HepG2 (cell line): ENCODE measurements around the gene LRIG1. TPM values are rescaled to one million over a fixed set of nuclear protein-coding genes. Genes with fewer than 3 reads are reported as not detected.

ENCODE experiments used
- DR1 ChIP-seq: sonication (generic); formaldehyde crosslinking; IDR thresholded peaks from 2 replicates; pipeline ENCODE4 v1.8.0; 2021; ENCODE audit warnings: mild to moderate bottlenecking, missing genetic modification reagents, inconsistent platforms
- FOXK1 ChIP-seq: sonication (generic); formaldehyde crosslinking; IDR thresholded peaks from 2 replicates; pipeline ENCODE4 v1.4.0; 2020; ENCODE audit warnings: low read depth, missing genetic modification reagents, borderline replicate concordance
- MIXL1 ChIP-seq: IDR thresholded peaks from 2 replicates; pipeline ENCODE4 v1.6.1; 2016
- PHF20 ChIP-seq: sonication (generic); formaldehyde crosslinking; IDR thresholded peaks from 2 replicates; pipeline ENCODE4 v1.5.0; 2020; ENCODE audit warnings: mild to moderate bottlenecking, missing genetic modification reagents
- PHF8 ChIP-seq: sonication (generic); formaldehyde crosslinking; IDR thresholded peaks from 2 replicates; pipeline ENCODE4 v1.5.0; 2020; ENCODE audit warnings: missing genetic modification reagents
- REL ChIP-seq: sonication (generic); formaldehyde crosslinking; conservative IDR thresholded peaks from 2 replicates; pipeline ENCODE4 v1.8.0; 2022; ENCODE audit warnings: mild to moderate bottlenecking, missing genetic modification reagents, moderate library complexity
- TARDBP ChIP-seq: sonication (generic); formaldehyde crosslinking; IDR thresholded peaks from 2 replicates; pipeline ENCODE4 v1.8.0; 2022; ENCODE audit warnings: mild to moderate bottlenecking, missing genetic modification reagents
- ZNF24 ChIP-seq: fragments of 450-650 bp; IDR thresholded peaks from 2 replicates; pipeline ENCODE4 v1.6.1; 2017; ENCODE audit warnings: antibody characterized with exemption, mild to moderate bottlenecking
- ZNF432 ChIP-seq: sonication (generic); formaldehyde crosslinking; IDR thresholded peaks from 2 replicates; pipeline ENCODE4 v1.5.0; 2020; ENCODE audit warnings: missing genetic modification reagents, mild to moderate bottlenecking, borderline replicate concordance
- ZNF549 ChIP-seq: sonication (generic); formaldehyde crosslinking; IDR thresholded peaks from 2 replicates; pipeline ENCODE4 v1.5.0; 2020; ENCODE audit warnings: missing genetic modification reagents
- ZNF614 ChIP-seq: IDR thresholded peaks from 2 replicates; pipeline ENCODE4 v1.6.1; 2018; ENCODE audit warnings: missing biosample characterization, missing genetic modification reagents, inconsistent platforms, borderline replicate concordance
- ZNF772 ChIP-seq: sonication (generic); formaldehyde crosslinking; IDR thresholded peaks from 2 replicates; pipeline ENCODE4 v1.5.0; 2020; ENCODE audit warnings: mild to moderate bottlenecking, missing genetic modification reagents
- ZNF878 ChIP-seq: sonication (generic); formaldehyde crosslinking; IDR thresholded peaks from 2 replicates; pipeline ENCODE4 v1.8.1; 2023; ENCODE audit warnings: mild to moderate bottlenecking, missing genetic modification reagents, moderate library complexity
- polyA plus RNA-seq, 8 experiments: library from polyadenylated mRNA; depleted of rRNA in 3 of 8; stranded (reverse) in 7 of 8; unstranded in 1 of 8; fragments of >200 nt; fragmentation: Illumina TruSeq in 4 of 8; extraction: Trizol in 4 of 8; gene quantifications; 2 replicates each; pipeline versions ENCODE4 v1.2.1 to v1.2.3, GENCODE V29; 2011 to 2016; ENCODE audit warnings: low read depth in 4 of 8, missing spikeins in 1 of 8, mixed read lengths in 1 of 8; ENCODE audit not compliant: insufficient read depth in 1 of 8
- total RNA-seq, 5 experiments: library from RNA; depleted of rRNA; stranded (reverse); fragments of >200 nt; fragmentation: Illumina TruSeq; extraction: Trizol; gene quantifications; 2 replicates each; pipeline ENCODE4 v1.2.3, GENCODE V29; 2016; ENCODE audit warnings: low read depth in 1 of 5
- TF ChIP-seq, protein P1 (sequence below): sonication (generic); formaldehyde crosslinking; IDR thresholded peaks from 2 replicates; pipeline ENCODE4 v1.4.0; 2020; ENCODE audit warnings: missing genetic modification reagents, low read depth, mild to moderate bottlenecking, borderline replicate concordance
- TF ChIP-seq, protein P2 (sequence below): fragments of 450-650 bp; IDR thresholded peaks from 2 replicates; pipeline ENCODE4 v1.6.1; 2016
- TF ChIP-seq, protein P3 (sequence below): sonication (generic); formaldehyde crosslinking; IDR thresholded peaks from 2 replicates; pipeline ENCODE4 v1.4.0; 2020; ENCODE audit warnings: missing genetic modification reagents
- TF ChIP-seq, protein P4 (sequence below): sonication (generic); formaldehyde crosslinking; IDR thresholded peaks from 2 replicates; pipeline ENCODE4 v1.8.0; 2022; ENCODE audit warnings: mild to moderate bottlenecking, missing genetic modification reagents, borderline replicate concordance
- TF ChIP-seq, protein P5 (sequence below): sonication (generic); formaldehyde crosslinking; IDR thresholded peaks from 2 replicates; pipeline ENCODE4 v1.5.1; 2020; ENCODE audit warnings: mild to moderate bottlenecking, missing genetic modification reagents, borderline replicate concordance

LRIG1 gene
- total and polyA plus RNA-seq, 2 of the 13 experiments (the other 11 are each of a cell fraction or from before 2014, with no cell fraction given): 17.8 to 24.8 TPM

DNA sequence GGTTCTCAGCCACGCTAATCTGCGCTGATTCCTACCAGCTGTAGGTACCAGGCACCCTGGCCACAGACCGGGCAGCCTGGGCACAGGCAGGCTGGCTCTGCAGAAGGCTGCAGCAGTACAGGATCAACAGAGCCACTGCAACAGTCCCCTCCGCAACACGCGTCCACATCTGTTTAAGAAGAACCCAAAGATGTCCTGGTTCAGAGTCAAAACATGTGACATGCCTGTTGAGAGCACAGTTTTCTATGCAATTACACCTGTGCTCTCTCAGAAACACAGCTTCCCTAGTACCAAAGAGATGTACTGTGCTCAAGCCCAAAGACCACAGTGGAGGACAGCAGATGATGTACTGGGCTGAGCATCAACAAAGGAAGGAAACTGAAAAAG, 18.8 kb downstream of the LRIG1 start (continued):
- no peak for TF ChIP-seq ZNF614 (CRISPR knock-in tag)
- TF ChIP-seq, protein P1, sequence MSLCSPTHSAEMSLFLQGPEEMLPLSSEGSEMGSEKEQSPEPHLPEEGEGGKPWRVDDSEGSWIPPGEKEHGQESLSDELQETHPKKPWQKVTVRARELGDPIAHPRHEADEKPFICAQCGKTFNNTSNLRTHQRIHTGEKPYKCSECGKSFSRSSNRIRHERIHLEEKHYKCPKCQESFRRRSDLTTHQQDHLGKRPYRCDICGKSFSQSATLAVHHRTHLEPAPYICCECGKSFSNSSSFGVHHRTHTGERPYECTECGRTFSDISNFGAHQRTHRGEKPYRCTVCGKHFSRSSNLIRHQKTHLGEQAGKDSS (CRISPR knock-in tag): 0 out of 2 replicates have a peak, but pooled peaks have one; percentile 45
- no peak for TF ChIP-seq DR1 (CRISPR knock-in tag)
- no peak for TF ChIP-seq REL
- TF ChIP-seq FOXK1 (CRISPR knock-in tag): 0 out of 2 replicates have a peak, but pooled peaks have one; percentile 1
- TF ChIP-seq ZNF432 (CRISPR knock-in tag): no peak
- TF ChIP-seq, protein P2, sequence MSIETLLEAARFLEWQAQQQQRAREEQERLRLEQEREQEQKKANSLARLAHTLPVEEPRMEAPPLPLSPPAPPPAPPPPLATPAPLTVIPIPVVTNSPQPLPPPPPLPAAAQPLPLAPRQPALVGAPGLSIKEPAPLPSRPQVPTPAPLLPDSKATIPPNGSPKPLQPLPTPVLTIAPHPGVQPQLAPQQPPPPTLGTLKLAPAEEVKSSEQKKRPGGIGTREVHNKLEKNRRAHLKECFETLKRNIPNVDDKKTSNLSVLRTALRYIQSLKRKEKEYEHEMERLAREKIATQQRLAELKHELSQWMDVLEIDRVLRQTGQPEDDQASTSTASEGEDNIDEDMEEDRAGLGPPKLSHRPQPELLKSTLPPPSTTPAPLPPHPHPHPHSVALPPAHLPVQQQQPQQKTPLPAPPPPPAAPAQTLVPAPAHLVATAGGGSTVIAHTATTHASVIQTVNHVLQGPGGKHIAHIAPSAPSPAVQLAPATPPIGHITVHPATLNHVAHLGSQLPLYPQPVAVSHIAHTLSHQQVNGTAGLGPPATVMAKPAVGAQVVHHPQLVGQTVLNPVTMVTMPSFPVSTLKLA: no peak
- no peak for TF ChIP-seq ZNF772 (CRISPR knock-in tag)
- TF ChIP-seq PHF8: no peak
- TF ChIP-seq ZNF878 (CRISPR knock-in tag): no peak
- TF ChIP-seq, protein P3, sequence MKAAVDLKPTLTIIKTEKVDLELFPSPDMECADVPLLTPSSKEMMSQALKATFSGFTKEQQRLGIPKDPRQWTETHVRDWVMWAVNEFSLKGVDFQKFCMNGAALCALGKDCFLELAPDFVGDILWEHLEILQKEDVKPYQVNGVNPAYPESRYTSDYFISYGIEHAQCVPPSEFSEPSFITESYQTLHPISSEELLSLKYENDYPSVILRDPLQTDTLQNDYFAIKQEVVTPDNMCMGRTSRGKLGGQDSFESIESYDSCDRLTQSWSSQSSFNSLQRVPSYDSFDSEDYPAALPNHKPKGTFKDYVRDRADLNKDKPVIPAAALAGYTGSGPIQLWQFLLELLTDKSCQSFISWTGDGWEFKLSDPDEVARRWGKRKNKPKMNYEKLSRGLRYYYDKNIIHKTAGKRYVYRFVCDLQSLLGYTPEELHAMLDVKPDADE (CRISPR knock-in tag): no peak
- TF ChIP-seq TARDBP (CRISPR knock-in tag): no peak
- TF ChIP-seq, protein P4, sequence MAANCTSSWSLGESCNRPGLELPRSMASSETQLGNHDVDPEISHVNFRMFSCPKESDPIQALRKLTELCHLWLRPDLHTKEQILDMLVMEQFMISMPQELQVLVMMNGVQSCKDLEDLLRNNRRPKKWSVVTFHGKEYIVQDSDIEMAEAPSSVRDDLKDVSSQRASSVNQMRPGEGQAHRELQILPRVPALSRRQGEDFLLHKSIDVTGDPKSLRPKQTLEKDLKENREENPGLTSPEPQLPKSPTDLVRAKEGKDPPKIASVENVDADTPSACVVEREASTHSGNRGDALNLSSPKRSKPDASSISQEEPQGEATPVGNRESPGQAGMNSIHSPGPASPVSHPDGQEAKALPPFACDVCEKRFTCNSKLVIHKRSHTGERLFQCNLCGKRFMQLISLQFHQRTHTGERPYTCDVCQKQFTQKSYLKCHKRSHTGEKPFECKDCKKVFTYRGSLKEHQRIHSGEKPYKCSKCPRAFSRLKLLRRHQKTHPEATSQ (CRISPR knock-in tag): no peak
- TF ChIP-seq MIXL1: 0 out of 2 replicates have a peak, but pooled peaks have one; percentile 13
- TF ChIP-seq ZNF549: no peak
- TF ChIP-seq, protein P5, sequence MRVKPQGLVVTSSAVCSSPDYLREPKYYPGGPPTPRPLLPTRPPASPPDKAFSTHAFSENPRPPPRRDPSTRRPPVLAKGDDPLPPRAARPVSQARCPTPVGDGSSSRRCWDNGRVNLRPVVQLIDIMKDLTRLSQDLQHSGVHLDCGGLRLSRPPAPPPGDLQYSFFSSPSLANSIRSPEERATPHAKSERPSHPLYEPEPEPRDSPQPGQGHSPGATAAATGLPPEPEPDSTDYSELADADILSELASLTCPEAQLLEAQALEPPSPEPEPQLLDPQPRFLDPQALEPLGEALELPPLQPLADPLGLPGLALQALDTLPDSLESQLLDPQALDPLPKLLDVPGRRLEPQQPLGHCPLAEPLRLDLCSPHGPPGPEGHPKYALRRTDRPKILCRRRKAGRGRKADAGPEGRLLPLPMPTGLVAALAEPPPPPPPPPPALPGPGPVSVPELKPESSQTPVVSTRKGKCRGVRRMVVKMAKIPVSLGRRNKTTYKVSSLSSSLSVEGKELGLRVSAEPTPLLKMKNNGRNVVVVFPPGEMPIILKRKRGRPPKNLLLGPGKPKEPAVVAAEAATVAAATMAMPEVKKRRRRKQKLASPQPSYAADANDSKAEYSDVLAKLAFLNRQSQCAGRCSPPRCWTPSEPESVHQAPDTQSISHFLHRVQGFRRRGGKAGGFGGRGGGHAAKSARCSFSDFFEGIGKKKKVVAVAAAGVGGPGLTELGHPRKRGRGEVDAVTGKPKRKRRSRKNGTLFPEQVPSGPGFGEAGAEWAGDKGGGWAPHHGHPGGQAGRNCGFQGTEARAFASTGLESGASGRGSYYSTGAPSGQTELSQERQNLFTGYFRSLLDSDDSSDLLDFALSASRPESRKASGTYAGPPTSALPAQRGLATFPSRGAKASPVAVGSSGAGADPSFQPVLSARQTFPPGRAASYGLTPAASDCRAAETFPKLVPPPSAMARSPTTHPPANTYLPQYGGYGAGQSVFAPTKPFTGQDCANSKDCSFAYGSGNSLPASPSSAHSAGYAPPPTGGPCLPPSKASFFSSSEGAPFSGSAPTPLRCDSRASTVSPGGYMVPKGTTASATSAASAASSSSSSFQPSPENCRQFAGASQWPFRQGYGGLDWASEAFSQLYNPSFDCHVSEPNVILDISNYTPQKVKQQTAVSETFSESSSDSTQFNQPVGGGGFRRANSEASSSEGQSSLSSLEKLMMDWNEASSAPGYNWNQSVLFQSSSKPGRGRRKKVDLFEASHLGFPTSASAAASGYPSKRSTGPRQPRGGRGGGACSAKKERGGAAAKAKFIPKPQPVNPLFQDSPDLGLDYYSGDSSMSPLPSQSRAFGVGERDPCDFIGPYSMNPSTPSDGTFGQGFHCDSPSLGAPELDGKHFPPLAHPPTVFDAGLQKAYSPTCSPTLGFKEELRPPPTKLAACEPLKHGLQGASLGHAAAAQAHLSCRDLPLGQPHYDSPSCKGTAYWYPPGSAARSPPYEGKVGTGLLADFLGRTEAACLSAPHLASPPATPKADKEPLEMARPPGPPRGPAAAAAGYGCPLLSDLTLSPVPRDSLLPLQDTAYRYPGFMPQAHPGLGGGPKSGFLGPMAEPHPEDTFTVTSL (CRISPR knock-in tag): no peak
- no peak for TF ChIP-seq PHF20 (CRISPR knock-in tag)
- no peak for TF ChIP-seq ZNF24
